ENCODE data around the gene OR8A1.

The OR8A1 gene

DNA sequence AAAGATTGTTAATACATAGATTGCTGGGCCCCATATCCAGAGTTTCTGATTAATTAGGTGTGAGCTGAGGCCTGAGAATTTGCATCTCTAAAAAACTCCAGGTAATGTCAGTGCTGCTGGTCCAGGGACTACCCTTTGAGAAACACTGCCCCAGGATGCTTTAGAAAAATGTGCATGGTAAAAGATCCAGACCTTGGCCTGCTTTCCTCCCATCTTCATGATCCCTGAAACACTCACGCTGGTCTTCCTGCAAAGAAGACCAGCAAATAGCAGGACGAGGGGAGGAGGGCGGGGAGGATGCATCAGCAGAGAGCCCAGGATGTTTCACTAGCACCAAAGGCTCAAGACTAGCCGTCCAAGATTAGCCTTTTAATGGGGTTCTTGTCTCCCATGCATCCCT lies at the start of gene OR8A1:
Gene OR8A1, plus strand, starts transcription at position 301 of the 400 bp plus-strand sequence. CDS start 123 bp downstream, outside the sequence.
- no peak for DNase-seq

GRCh38 chr11:124520550-124520854 lies 49.3 kb upstream of the OR8A1 start:
- DNase-seq: no peak

DNA sequence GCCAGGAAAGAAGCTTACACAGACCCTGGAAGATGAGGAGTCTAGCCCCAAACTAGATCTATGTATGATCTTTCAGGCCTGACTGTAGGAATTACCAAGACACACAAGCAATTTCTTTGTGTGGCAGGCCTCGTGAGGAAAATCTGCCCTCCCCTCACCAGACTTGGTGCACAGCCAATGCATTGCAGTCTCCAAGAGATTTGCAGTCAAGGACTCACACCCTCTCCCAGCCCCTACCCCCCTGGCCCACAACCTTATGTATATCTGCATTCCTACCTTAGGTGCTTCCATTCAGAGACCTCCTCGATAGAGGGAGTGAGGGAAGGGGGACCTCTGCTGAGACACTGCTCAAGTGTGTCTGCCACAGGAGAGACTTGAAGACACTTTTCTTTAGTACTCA lies 36.2 kb upstream of the OR8A1 start:
- no peak for DNase-seq

GRCh38 chr11:124534051-124534450 lies 35.7 kb upstream of the OR8A1 start:
- no peak for DNase-seq

GRCh38 chr11:124535552-124536232 lies 34.1 kb upstream of the OR8A1 start:
- no peak for DNase-seq

- DNase-seq: no peak
Observed at GRCh38 chr11:124536520-124536919, 33.3 kb upstream of the OR8A1 start.

GRCh38 chr11:124538019-124538418 lies 31.8 kb upstream of the OR8A1 start:
- no peak for DNase-seq

- DNase-seq: no peak
Observed at GRCh38 chr11:124541204-124541603, 28.6 kb upstream of the OR8A1 start.

DNA sequence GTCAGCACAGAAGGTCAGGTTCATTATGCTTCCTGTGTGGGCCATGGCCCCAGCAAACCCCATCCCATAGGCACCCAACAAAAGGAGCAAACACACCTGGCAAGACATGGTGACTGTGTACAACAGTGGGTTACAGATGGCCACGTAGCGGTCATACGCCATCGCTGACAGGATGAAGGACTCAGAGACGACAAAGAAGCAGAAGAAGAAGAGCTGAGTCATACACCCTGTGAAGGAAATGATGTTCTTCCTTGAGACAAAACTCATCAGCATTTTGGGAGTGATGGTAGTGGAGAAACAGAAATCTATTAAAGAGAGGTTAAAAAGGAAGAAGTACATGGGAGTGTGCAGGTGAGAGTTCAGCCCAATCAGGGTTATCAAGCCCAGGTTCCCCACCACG lies 26.7 kb upstream of the OR8A1 start:
- no peak for DNase-seq

DNA sequence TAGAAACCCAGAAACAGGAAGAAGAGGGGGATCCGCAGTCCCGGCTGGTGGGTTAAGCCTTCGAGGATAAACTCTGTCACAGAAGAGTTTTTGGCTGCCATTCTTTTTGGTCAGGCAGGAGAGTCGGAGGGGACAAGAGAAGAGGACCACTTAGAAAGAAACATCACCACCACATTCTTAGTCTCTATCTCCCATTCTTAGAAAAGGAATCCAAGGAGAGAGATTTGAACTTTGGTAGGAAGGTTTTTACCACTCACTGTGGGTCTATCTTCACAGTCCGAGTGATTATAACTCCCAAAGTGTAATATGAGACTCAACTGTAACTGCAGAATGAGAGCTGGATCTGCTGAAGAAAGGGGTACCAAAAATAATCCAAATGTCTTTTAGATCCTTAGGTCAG lies 26.2 kb upstream of the OR8A1 start, which contains the start of gene OR8B12:
Gene OR8B12, minus strand, starts transcription at position 101 of the 400 bp plus-strand sequence. Its CDS starts 0 bp downstream, at position 101.
- DNase-seq: no peak

DNA sequence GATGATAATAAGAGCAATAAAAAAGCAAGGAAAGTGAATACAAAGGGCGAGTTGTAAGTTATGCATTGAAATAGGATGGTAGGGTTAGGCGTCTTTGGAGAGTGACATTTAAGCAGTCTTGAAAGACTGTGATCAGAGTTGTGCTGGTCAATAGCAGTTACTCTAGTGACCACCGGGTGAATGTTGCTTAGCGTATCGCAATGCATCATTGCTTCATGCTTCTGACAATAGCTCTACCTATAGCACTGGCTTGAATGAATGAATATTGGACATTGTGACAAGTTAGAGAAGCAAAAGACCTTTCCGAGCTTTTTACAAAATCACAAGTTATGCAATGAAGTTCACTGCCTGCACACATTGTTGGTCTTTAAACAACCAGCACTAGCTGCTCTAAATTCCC lies 18.6 kb upstream of the OR8A1 start:
- DNase-seq: no peak

DNA sequence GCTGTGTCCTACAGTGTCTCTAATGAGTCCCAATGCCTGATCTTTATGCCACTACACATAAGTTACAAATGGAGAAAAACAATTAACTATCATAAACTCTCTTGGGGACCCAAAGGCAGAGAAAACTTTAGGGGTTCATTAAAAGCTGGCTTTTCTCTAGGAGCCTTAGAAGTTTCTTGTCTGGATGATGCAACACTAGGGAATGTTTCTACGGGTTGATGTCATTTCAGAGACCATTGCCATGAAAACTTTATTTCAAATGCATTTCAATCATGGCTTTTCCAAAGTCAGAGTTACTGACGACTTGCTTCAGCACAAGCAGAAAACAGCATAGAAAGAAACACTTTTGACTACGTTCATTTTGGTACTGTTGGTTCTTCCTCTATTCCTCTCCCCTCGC lies 17.8 kb upstream of the OR8A1 start:
- no peak for DNase-seq

DNA sequence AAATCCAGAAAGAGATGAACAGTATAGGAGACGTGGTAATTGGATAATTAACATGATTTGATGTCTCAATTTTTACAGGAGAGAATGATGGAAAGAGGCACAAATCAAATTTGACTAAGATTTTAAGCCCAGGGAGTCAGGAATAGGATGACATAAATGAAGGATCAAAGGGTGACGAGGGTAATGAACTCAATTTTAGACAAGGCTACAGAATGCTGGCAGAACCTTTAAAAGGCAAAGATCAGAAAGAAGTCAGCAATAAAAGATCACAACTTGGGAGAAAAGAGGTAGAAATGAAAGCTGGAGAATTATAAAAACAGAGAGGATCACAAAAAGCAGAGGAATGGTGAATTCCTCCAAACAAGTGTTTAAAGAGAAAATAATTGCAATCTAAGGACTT lies 13.0 kb upstream of the OR8A1 start:
- no peak for DNase-seq

GRCh38 chr11:124570160-124570559 lies 363 bp downstream of the OR8A1 start:
- DNase-seq: no peak

- no peak for DNase-seq
Observed at GRCh38 chr11:124577716-124578427, 8.1 kb downstream of the OR8A1 start.

DNA sequence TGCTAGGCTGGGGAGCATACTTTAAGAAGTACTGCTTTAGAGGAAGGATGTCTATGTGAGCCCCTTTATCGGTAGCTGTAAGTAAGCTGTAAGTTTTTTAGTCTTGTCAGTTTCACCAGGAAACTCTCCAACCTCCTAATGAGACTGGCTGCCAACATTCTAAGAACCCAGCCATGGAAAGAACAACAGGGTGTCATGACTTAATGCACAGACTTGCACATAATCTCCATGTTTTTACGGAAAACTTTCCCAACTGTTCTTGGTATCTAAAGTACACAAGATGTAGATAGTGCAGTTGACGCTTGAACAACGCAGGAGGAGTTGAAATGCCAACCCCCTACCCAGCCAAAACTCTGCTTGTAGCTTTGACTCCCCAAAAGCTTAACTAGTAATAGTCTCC lies 9.0 kb downstream of the OR8A1 start:
- no peak for DNase-seq

DNA sequence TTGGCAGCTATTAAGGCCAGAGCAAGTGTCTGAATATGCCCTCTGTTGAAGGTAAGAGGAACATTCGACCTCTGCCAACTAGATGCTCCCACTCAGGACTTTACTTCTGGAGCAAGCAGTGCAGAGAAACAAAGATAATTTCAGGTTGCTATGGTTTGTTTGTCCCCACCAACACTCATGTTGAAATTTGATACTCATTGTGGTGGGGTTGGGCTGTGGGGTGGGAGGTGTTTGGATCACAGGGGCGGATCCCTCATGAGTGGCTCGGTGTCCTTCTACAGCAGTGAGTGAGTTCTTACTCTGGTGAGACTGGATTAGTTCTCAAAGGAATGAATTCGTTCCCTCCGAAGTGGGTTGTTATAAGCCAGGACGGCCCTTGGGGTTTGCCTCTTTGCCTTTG lies 12.0 kb downstream of the OR8A1 start:
- DNase-seq: no peak

- no peak for DNase-seq
Observed at GRCh38 chr11:124582565-124582964, 12.8 kb downstream of the OR8A1 start.

DNA sequence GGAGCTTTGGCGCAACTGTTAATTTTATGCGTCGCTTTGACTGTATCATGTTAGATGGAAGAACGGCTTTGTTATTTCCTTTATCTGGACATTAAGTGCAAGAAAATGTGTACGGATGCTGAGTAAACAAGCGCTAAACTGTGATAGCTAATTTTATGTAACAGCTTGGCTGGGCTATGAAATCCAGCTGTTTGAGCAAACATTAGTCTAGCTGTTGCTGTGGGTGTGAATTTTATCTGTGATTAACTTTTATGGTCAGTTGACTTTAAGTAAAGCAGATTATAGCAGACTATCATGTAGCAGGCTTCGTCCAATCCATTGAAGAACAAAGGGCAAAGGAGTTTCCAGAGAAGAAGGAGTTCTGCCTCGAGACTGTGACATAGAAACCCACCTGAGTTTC lies 14.0 kb downstream of the OR8A1 start:
- no peak for DNase-seq

DNA sequence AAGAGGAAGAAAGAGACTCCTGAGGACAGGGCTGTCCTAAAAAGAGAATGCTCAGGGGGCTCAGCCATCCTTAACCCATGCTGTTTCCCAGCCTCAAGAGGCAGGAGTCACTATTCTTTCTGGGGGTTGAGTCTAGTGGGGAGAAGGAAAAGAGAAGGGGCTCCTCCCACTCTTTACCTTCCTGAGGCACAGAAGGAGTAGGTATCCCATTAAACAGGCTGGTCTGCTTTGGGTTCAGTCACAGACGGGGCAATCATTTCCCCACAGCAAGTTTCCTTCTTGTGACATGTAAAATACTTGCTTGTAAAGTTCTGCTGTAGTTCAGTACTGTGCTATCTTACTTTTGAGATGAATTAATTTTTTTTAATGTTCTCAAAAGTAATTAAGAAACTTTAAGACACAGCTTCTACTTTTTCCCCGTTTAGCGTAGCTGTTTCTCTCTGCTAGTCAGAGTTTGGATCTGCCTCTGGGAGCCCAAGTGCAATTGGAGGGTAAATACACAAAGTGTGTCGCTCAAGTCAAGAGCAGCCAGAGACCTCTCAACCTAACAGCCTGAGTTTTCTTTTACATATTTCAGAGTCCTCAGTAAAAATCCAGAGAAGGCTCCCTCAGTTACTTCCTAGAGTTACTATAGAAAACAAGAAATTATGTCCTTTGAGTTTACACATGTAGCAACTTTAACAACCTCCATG lies 15.0 kb downstream of the OR8A1 start:
- DNase-seq: no peak

- DNase-seq: peak; percentile 54 to 60
Observed at GRCh38 chr11:124586238-124586860, 16.6 kb downstream of the OR8A1 start.

GRCh38 chr11:124591430-124591829 lies 21.6 kb downstream of the OR8A1 start:
- DNase-seq: no peak

DNA sequence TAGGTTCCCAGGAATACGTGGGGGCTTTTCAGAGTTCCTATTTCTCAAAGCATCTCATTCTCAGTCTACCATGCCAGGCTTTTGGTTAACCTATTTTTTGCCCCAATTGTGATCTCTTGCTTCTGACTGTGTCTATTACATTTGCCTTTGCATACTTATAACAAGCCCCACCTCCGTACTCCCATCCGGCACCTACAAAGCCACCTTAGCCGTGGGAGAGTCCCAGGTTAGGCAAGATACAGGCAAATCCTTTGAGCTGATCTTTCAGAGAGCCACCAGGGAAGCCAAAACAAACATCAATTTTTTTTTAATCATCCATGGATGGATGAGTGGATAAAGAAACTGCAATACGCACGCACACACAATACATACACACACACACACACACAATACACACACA lies 22.8 kb downstream of the OR8A1 start:
- DNase-seq: no peak

DNA sequence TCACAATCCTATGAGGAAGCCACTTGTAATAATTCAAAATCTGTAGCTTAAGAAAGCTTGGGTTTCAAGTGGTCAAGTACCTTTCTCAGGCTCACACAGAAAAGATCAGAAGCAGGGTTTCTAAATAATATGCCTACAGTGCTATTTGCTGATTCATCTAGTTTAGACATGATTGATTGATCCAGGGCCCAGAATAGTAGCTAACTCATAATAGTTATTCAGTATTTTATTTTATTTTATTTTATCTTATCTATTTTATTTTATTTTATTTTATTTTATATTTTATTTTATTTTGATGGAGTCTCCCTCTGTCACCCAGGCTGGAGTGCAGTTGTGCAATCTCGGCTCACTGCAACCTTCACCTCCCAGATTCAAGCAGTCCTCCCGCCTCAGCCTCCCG lies 25.5 kb downstream of the OR8A1 start:
- DNase-seq: no peak

Data from activated T-cell treated with anti-CD3 and anti-CD28 coated beads, Interleukin-2, amount 50 U/mL, for 48 hours (primary cell).